Mucosa of stomach (tissue), 1 donor: ENCODE measurements around the gene RTRAF.

Source experiments
- H3K27me3 ChIP-seq: one replicate; pipeline ENCODE4 v1.7.0; 2013; ENCODE audit warnings: mild to moderate bottlenecking, low read length; ENCODE audit not compliant: control insufficient read depth, insufficient read depth
- H3K36me3 ChIP-seq: one replicate; pipeline ENCODE4 v1.7.0; 2013; ENCODE audit warnings: low read length; ENCODE audit not compliant: control insufficient read depth, insufficient read depth
- H3K4me1 ChIP-seq: one replicate; pipeline ENCODE4 v1.7.0; 2013; ENCODE audit warnings: mild to moderate bottlenecking, low read length; ENCODE audit not compliant: control insufficient read depth, insufficient read depth
- H3K4me3 ChIP-seq: one replicate; pipeline ENCODE4 v1.7.0; 2013; ENCODE audit warnings: low read length
- H3K9ac ChIP-seq: one replicate; pipeline ENCODE4 v1.7.0; 2013; ENCODE audit warnings: mild to moderate bottlenecking, low read length, moderate library complexity
- H3K9me3 ChIP-seq: one replicate; pipeline ENCODE4 v1.7.0; 2013; ENCODE audit warnings: mild to moderate bottlenecking, low read length, moderate library complexity; ENCODE audit not compliant: control insufficient read depth
- donor health status: Pancreatic carcinoma.

Gene RTRAF

GRCh38 chr14:52013984-52014600 is 24.7 kb downstream of the RTRAF start:
- Histone ChIP-seq H3K36me3 (peaks cover 4% of the 10 kb centered on the region), H3K27me3 (no peaks in the 10 kb centered on the region), H3K9me3 (no peaks in the 10 kb centered on the region), H3K4me3 (no peak overlapping the region), H3K4me1 (peaks cover 3% of the 10 kb centered on the region), H3K9ac (no peak overlapping the region)

- no peaks in the 10 kb centered on the region for H3K27me3 ChIP-seq
- no peak overlapping the region for H3K9ac ChIP-seq
- H3K36me3 ChIP-seq = peaks cover 4% of the 10 kb centered on the region
- no peaks in the 10 kb centered on the region for H3K9me3 ChIP-seq
- no peak overlapping the region for H3K4me3 ChIP-seq
- H3K4me1 ChIP-seq = peaks cover 9% of the 10 kb centered on the region
Measured at GRCh38 chr14:52014601-52015267, 25.4 kb downstream of the RTRAF start.

- Histone ChIP-seq H3K36me3 (peaks cover 4% of the 10 kb centered on the region), H3K9me3 (no peaks in the 10 kb centered on the region), H3K4me3 (no peak overlapping the region), H3K27me3 (no peaks in the 10 kb centered on the region), H3K4me1 (peaks cover 15% of the 10 kb centered on the region), H3K9ac (no peak overlapping the region)
Measured at GRCh38 chr14:52015411-52016030, 26.2 kb downstream of the RTRAF start.

GRCh38 chr14:52018252-52018651 is 28.9 kb downstream of the RTRAF start:
- Histone ChIP-seq H3K27me3 (no peaks in the 10 kb centered on the region), H3K36me3 (no peaks in the 10 kb centered on the region), H3K4me1 (peaks cover 28% of the 10 kb centered on the region), H3K9me3 (no peaks in the 10 kb centered on the region), H3K9ac (no peak overlapping the region), H3K4me3 (no peak overlapping the region)

GRCh38 chr14:52018970-52019369 is 29.6 kb downstream of the RTRAF start:
- H3K4me3 ChIP-seq = no peak overlapping the region
- no peak overlapping the region for H3K9ac ChIP-seq
- H3K9me3 ChIP-seq = no peaks in the 10 kb centered on the region
- no peaks in the 10 kb centered on the region for H3K27me3 ChIP-seq
- H3K4me1 ChIP-seq = peaks cover 28% of the 10 kb centered on the region
- no peaks in the 10 kb centered on the region for H3K36me3 ChIP-seq

GRCh38 chr14:52020161-52020714 is 30.9 kb downstream of the RTRAF start:
- H3K9ac ChIP-seq = no peak overlapping the region
- no peaks in the 10 kb centered on the region for H3K27me3 ChIP-seq
- H3K9me3 ChIP-seq = no peaks in the 10 kb centered on the region
- H3K36me3 ChIP-seq = no peaks in the 10 kb centered on the region
- no peak overlapping the region for H3K4me3 ChIP-seq
- peaks cover 28% of the 10 kb centered on the region for H3K4me1 ChIP-seq

- H3K4me1 ChIP-seq = peaks cover 26% of the 10 kb centered on the region
- H3K36me3 ChIP-seq = no peaks in the 10 kb centered on the region
Measured at GRCh38 chr14:52020866-52021717, 31.7 kb downstream of the RTRAF start.

GRCh38 chr14:52021957-52022600 is 32.7 kb downstream of the RTRAF start:
- peaks cover 26% of the 10 kb centered on the region for H3K4me1 ChIP-seq
- H3K27me3 ChIP-seq = no peaks in the 10 kb centered on the region
- no peak overlapping the region for H3K9ac ChIP-seq
- no peaks in the 10 kb centered on the region for H3K36me3 ChIP-seq
- H3K9me3 ChIP-seq = no peaks in the 10 kb centered on the region
- no peak overlapping the region for H3K4me3 ChIP-seq

More at GRCh38 chr14:52020866-52021717, 31.7 kb downstream of the RTRAF start:
- Histone ChIP-seq H3K27me3 (no peaks in the 10 kb centered on the region), H3K9ac (no peak overlapping the region), H3K9me3 (no peaks in the 10 kb centered on the region), H3K4me3 (no peak overlapping the region)

- Histone ChIP-seq H3K27me3 (no peaks in the 10 kb centered on the region), H3K4me1 (peaks cover 26% of the 10 kb centered on the region)
Measured at GRCh38 chr14:52023518-52023917, 34.2 kb downstream of the RTRAF start.

GRCh38 chr14:52025310-52025709 is 36.0 kb downstream of the RTRAF start:
- Histone ChIP-seq H3K27me3 (no peaks in the 10 kb centered on the region), H3K9me3 (no peaks in the 10 kb centered on the region), H3K9ac (no peak overlapping the region), H3K36me3 (no peaks in the 10 kb centered on the region), H3K4me3 (no peak overlapping the region), H3K4me1 (peaks cover 15% of the 10 kb centered on the region)

More at GRCh38 chr14:52023518-52023917, 34.2 kb downstream of the RTRAF start:
- H3K36me3 ChIP-seq = no peaks in the 10 kb centered on the region
- no peak overlapping the region for H3K4me3 ChIP-seq
- H3K9me3 ChIP-seq = no peaks in the 10 kb centered on the region
- no peak overlapping the region for H3K9ac ChIP-seq

GRCh38 chr14:52026017-52026660 is 36.8 kb downstream of the RTRAF start:
- no peaks in the 10 kb centered on the region for H3K27me3 ChIP-seq
- H3K4me3 ChIP-seq = no peak overlapping the region
- peaks cover 7% of the 10 kb centered on the region for H3K4me1 ChIP-seq
- H3K9ac ChIP-seq = no peak overlapping the region
- H3K36me3 ChIP-seq = no peaks in the 10 kb centered on the region
- H3K9me3 ChIP-seq = no peaks in the 10 kb centered on the region
